HG03045 (cell line): Measurements from ENCODE around the gene CD84.
"Not testable (repeated sequence)": the region's sequence is repeated elsewhere in the genome, so short reads cannot be mapped to it uniquely, and the experiment has no call there.

Experiments
- ATAC-seq: cut with Tn5 transposase; IDR thresholded peaks from one replicate; pipeline ENCODE4 v1.9.1; 2021; ENCODE audit warnings: mild to moderate bottlenecking, moderate library complexity; ENCODE audit not compliant: unreplicated experiment

The CD84 gene, protein sequence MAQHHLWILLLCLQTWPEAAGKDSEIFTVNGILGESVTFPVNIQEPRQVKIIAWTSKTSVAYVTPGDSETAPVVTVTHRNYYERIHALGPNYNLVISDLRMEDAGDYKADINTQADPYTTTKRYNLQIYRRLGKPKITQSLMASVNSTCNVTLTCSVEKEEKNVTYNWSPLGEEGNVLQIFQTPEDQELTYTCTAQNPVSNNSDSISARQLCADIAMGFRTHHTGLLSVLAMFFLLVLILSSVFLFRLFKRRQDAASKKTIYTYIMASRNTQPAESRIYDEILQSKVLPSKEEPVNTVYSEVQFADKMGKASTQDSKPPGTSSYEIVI

DNA sequence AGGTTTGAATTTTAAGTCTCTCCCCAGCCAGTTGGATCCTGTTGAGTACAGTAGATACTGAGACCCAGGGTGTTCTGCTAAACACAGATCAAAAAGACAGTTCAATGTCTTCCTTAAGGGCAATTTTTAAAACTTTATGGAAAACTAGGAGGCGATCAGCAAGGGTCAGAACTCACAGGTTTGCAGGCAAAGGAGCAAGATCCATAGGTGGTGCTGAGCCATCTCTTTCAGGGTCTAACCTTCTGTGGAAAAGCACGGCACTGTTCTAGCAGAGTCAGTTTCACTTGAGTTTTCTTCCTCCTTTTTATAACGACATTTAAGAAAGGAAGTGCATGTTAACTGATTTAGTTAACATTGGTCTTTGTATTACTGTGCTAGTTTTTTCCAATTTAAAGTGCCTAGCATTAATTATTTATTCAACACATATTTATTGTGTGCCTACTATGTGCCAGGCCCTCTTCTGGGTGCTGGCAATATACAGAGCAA is at the start of gene CD84:
Gene CD84, minus strand, starts transcription at position 281 of the 486 bp plus-strand sequence. Its CDS starts 59 bp downstream, at position 222.
- no peak for ATAC-seq

DNA sequence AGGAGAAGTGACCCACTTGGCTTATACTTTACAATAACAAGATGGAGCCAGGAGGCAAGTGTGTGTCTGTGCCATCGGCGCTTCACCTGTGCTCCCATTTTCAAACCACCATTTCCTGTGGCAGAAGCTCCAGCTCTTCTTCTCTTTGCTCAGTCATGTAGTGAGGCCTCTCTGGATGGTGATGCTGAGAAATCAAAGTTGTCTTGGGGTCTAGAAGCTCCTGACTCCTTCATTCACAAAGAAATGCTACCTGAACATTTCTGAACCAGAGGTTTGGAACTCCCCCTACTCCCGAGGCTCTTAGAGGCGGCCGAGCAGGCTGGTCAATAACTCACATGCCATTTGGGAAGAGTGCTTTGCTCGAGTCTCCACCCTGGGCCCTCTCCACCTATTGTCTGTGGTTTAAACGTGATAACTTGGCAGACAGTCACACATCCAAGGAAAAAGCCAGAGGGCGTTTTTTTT is 49.5 kb upstream of the CD84 start:
- no peak for ATAC-seq

GRCh38 chr1:160627677-160628289 is 48.5 kb upstream of the CD84 start:
- not testable (repeated sequence) for ATAC-seq

DNA sequence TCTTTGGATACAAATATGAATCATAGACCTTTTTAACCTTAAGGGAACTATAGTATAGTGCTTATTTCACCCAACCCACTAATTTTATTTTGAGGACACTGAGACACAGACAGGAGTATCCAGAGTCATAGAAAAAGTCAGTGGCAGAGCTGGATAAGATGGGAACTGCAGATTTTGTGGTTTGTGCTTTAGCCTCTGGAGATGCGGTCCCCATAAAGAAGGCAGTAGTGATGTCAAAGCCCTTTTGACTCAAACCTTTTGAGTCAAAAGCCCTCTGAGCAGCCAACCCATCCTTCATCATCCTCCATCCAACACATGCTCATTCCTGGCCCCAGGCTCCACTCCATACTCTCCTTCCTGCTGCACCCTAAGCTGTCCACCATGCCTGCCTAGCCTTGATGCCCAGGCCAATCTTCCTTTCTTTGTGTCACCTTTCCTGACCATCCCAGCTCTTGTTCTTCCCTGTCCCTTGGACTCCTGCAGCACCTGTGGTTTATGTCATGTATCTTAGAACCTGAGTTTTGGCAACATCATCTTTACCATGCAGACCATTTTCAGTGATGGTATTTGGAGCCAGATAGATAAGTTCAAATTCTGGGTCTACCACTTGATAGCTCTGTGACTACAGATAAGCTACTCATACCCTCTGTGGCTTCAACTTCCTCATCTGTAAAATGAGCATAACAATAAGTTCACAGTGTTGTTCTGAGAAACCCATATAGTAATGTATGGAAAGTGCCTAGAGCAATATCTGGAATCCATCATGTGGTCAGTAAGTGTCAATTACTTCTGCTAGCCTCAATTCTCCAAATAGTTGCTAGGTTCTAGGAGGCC is 47.4 kb upstream of the CD84 start:
- ATAC-seq: no peak

DNA sequence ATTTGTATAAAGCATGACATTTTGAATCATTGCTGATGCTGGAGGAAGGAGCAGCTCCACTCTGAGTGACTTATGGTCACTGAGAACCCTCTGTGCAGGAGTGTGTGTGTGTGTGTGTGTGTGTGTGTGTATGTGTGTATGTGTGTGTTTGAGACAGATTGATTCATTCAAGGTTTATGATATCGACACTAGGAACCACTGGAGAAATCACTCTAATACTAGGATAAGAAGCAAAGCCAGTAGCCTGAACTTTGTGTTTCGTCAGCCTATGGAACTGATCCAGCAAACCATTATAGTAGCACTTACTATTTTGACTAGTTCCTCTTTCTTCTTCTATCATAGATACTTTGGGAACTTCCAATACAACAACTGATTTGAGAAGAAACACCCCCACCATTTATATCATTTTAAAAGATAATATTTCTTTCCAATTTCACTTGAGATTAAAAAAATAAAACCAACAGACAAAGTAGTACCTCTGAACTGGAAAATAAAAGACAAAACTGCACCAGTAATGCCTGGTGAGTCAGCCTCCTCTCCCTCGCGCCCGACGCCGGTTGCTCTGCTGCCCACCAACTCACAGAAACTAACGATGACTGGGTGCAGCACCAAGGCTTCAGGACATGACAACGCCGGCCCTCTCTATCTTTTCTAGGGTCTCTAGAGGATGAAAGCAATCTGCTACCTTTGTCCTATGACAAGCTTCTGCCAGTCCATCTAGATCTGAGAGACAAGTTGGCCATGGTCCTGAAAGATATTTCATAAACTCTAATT is 46.6 kb upstream of the CD84 start:
- no peak for ATAC-seq

- no peak for ATAC-seq
These were observed 46.0 kb upstream of the CD84 start for GRCh38 chr1:160625321-160625720.

- no peak for ATAC-seq
These were observed 45.2 kb upstream of the CD84 start for GRCh38 chr1:160624464-160624863.

- no peak for ATAC-seq
These were observed 44.6 kb upstream of the CD84 start for GRCh38 chr1:160623862-160624261.

DNA sequence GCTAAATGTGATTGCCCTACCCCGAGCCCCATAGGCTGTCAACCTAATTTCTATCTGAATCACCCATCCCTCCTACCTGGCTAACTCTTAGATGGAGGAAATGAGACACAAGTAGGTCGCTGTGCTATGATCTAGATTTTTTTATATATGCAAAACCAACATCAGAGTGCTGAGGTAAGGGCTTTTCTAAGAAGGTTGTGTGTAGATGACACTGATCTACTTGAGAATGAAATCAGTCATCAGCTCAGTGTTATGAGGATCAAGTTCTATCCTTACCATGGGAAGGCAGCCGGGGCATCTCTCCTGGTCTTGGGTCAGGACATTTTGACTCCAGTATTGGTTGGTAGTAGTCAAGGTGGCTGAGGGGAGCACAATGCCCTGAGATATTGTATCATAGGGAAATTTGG is 43.9 kb upstream of the CD84 start:
- ATAC-seq: no peak

DNA sequence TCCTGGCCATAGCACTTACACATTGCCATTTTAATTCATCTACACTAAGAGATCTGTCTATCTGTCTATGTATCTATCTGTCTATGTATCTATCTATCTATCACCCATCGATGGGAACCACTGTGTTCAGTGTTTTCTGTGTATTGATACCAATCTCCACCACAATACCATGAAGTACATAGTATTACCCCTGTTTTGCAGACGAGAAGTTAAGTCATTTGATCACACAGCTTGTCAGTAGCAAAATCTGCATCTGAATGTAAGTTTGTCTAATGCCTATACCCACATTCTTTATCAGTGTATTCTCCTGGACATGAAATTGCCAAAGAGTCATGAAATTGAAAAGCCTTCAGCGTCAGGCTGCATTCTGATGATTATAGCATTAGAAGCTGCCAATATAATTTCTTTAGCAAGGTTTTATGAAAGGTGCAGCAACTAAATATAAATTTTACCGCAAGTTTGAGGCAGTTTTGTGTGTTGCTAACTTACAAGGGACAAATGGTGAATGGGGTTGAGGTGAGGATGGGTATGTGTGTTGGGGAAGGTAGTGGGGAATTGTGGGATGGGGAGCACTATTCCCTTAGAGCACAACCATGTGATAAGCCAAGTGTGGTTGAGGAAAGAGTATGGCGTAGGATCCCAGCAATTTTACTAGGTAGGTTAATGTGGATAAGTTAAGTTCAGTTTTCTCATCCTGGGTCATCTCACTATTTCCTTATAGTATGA is 43.4 kb upstream of the CD84 start:
- no peak for ATAC-seq

DNA sequence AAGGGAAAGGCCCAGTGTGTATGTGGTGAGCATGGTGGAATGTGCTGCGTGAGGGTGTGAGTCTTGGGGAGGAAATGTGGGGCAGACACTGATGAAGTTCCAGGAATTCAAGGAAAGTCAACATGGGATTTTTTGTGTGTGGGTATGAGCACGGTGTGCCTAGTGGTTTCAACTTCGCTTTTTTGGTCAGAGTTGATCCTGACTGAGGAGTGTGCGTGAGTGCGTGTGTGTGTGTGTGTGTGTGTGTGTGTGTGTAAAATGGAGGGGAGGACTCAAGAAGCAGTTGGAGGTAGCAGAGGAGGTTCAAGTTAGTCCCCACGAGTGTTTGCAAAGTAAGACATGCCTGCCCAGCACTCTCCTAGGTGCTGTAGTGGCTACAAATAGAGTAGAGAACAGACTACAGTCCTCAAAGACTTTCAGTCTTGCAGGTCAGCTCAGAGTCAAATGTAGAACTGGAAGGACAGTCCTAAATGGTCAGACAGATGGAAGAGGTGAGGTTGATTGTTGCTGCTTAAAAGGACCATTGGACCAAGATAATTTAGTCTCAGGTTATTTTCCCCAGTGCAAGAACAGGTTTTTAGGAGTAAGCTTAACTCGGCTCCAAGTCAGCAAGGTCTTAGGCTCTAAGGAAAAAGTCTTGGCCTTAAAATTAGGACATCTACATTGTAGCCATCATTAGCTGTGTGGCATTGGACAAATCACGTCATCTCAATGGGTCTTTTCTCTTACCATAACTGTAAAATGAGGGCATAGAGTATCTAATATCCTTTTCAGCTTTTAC is 42.5 kb upstream of the CD84 start:
- ATAC-seq: no peak

GRCh38 chr1:160620942-160621632 is 41.8 kb upstream of the CD84 start:
- ATAC-seq: no peak

- no peak for ATAC-seq
These were observed 40.5 kb upstream of the CD84 start for GRCh38 chr1:160619742-160620277.

DNA sequence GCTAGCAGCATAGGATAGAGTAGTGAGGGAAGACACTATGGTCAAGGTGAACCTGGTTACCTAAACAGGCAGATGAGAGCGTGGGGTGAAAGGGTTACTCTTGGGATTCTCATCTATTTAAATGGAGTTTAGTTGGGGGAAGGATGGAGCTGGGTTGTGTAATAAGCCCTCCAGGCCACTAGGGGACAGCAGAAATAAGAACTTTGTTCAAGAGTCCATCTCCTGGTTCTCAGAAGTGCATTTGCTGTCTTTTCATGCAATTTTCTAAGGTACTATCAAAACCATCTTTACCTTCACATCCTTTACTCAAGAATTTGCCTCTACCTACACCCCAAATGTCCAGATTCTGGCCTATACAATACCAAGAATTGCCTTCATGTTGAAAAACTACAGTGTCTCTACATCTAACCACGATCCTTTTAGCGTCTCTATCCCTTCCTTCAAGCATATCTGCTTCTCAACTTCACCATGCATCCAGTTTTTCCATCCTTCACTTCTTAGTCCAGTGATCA is 39.5 kb upstream of the CD84 start:
- no peak for ATAC-seq

DNA sequence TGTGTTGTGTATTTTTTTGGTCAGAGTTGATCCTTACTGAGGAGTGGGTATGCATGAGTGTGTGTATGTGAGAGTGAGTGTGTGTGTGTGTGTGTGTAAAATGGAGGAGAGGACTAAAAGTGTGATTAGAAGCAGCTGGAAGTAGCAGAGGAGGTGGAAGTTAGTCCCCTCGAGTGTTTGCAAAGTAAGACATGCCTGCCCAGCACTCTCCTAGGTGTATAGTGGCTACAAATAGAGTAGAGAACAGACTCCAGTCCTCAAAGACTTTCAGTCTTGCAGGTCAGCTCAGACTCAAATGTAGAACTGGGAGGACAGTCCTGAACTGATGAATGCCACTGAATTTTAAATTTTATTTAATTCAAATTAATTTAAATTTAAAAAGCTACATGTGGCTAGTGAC is 39.0 kb upstream of the CD84 start:
- ATAC-seq: no peak

DNA sequence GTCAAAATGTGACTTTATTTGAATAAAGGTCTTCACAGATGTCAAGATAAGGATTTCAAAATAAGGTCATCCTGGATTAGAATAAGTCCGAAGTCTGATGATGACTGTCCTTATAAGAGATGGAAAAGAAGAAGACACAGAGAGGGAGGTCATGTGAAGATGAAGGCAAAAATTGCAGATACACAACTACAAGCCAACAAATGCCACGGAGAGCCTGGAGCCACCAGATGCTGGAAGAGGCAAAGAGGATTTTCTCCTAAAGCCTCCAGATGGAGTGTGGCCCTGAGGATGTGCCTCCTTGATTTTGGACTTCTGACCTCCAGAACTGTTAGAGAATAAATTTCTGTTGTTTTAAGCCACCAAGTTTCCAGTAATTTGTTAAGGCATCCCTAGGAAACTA is 36.4 kb upstream of the CD84 start:
- ATAC-seq: no peak

- no peak for ATAC-seq
These were observed 35.1 kb upstream of the CD84 start for GRCh38 chr1:160614410-160614809.

- no peak for ATAC-seq
These were observed 33.4 kb upstream of the CD84 start for GRCh38 chr1:160612613-160613218.
